ENCODE measurements around the gene TSSK3.

TSSK3 gene

DNA sequence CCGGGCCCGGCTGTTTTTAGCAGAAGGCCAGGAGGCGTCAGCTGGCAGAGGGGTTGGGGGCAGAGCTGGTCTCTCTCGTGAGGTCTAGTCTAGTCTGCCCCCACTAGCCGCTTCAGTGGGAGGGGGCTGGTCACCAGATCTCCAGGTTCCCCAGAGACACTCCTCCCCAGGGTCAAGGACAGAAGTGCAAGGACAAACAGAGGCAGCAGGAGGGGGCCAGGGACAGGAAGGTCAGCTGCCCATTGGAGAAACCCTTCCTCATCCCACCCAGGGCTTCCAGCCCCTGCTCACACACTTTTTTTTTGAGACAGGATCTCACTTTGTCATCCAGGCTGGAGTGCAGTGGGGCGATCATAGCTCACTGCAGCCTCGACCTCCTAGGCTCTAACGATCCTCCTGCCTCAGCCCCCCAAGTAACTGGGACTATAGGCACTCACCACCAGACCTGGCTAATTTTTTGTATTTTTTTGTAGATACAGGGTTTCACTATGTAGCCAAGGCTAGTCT is 10.0 kb upstream of the TSSK3 start:
- H3K27ac ChIP-seq (ENCODE audit: low read length), result no peak overlapping the region
- 0 out of 2 replicates have a peak overlapping the region, but pooled peaks have one; percentile 81 for H2AFZ ChIP-seq (ENCODE audit: low read depth, low read length)
- no peaks in the 10 kb centered on the region for H4K20me1 ChIP-seq (ENCODE audit: insufficient read depth, low read length)
- H3K4me3 ChIP-seq (ENCODE audit: low read depth in 1 of 2, low read length in 2 of 2), result peak overlapping the region in 1 of 2 experiments; percentile 63; a peak in 2 of 4 replicates
- H3K4me2 ChIP-seq (ENCODE audit: insufficient read depth, low read length), result peak overlapping the region; percentile 95
- ATAC-seq (ENCODE audit: insufficient read depth, low read depth) (no peak), DNase-seq (no peak)
- no peaks in the 10 kb centered on the region for H3K9me3 ChIP-seq (ENCODE audit: insufficient read depth, low read length, severe bottlenecking)
- H3K79me2 ChIP-seq (ENCODE audit: insufficient read depth, low read length), result peaks cover 4% of the 10 kb centered on the region
- H3K27me3 ChIP-seq (ENCODE audit: insufficient read depth, low read length, poor library complexity), result no peaks in the 10 kb centered on the region
- H3K36me3 ChIP-seq (ENCODE audit: insufficient read depth, low read length), result no peaks in the 10 kb centered on the region
- TF ChIP-seq, protein P1, sequence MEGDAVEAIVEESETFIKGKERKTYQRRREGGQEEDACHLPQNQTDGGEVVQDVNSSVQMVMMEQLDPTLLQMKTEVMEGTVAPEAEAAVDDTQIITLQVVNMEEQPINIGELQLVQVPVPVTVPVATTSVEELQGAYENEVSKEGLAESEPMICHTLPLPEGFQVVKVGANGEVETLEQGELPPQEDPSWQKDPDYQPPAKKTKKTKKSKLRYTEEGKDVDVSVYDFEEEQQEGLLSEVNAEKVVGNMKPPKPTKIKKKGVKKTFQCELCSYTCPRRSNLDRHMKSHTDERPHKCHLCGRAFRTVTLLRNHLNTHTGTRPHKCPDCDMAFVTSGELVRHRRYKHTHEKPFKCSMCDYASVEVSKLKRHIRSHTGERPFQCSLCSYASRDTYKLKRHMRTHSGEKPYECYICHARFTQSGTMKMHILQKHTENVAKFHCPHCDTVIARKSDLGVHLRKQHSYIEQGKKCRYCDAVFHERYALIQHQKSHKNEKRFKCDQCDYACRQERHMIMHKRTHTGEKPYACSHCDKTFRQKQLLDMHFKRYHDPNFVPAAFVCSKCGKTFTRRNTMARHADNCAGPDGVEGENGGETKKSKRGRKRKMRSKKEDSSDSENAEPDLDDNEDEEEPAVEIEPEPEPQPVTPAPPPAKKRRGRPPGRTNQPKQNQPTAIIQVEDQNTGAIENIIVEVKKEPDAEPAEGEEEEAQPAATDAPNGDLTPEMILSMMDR (IDR thresholded peaks at IDR 0.05; ENCODE audit: borderline replicate concordance, extremely low read depth, low read length, poor library complexity, severe bottlenecking), result no peak
- TF ChIP-seq EZH2 (IDR thresholded peaks at IDR 0.05; ENCODE audit: borderline replicate concordance, low read depth, low read length, severe bottlenecking), result no peak
- peak overlapping the region; percentile 91 for H3K9ac ChIP-seq (ENCODE audit: low read depth, low read length)
- H3K4me1 ChIP-seq (ENCODE audit: insufficient read depth, low read length), result peaks cover 20% of the 10 kb centered on the region

DNA sequence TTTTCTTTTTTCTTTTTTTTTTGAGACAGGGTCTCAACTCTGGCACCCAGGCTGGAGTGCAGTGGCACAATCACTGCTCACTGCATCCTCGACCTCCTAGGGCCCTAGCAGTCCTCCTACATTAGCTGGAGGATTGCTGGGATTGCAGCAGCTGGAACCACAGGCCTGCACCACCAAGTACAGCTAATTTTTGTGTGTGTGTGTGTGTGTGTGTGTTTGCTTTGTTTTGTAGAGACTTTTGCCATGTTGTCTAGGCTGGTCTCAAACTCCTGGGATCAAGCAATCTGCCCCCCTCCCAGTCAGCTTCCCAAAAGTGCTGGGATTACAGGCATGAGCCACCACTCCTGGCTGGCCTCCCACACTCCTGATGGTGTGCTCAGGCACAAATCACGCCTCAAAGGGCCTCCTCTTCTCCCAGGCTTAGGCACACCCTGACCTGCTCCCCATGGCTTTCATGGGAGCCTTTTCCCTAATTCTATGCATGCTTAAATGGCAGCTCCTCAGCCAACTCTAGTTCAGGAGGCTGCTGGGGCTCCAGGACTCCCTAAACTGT is 9.4 kb upstream of the TSSK3 start:
- no peak overlapping the region; the same call in 1 of the 2 replicates for H3K9ac ChIP-seq (ENCODE audit: low read depth, low read length)
- H3K4me3 ChIP-seq (ENCODE audit: low read depth in 1 of 2, low read length in 2 of 2), result no peak overlapping the region
- no peak for ATAC-seq (ENCODE audit: insufficient read depth, low read depth)
- peaks cover 4% of the 10 kb centered on the region for H3K79me2 ChIP-seq (ENCODE audit: insufficient read depth, low read length)
- no peaks in the 10 kb centered on the region for H3K9me3 ChIP-seq (ENCODE audit: insufficient read depth, low read length, severe bottlenecking)
- H3K27ac ChIP-seq (ENCODE audit: low read length), result no peak overlapping the region
- H4K20me1 ChIP-seq (ENCODE audit: insufficient read depth, low read length), result no peaks in the 10 kb centered on the region
- no peaks in the 10 kb centered on the region for H3K36me3 ChIP-seq (ENCODE audit: insufficient read depth, low read length)
- no peak overlapping the region for H3K4me2 ChIP-seq (ENCODE audit: insufficient read depth, low read length)
- H3K27me3 ChIP-seq (ENCODE audit: insufficient read depth, low read length, poor library complexity), result no peaks in the 10 kb centered on the region
- H3K4me1 ChIP-seq (ENCODE audit: insufficient read depth, low read length), result peaks cover 20% of the 10 kb centered on the region
- H2AFZ ChIP-seq (ENCODE audit: low read depth, low read length), result no peak overlapping the region
- no peak for DNase-seq
- TF ChIP-seq, protein P1 (IDR thresholded peaks at IDR 0.05; ENCODE audit: borderline replicate concordance, extremely low read depth, low read length, poor library complexity, severe bottlenecking), result no peak
- no peak for TF ChIP-seq EZH2 (IDR thresholded peaks at IDR 0.05; ENCODE audit: borderline replicate concordance, low read depth, low read length, severe bottlenecking)

DNA sequence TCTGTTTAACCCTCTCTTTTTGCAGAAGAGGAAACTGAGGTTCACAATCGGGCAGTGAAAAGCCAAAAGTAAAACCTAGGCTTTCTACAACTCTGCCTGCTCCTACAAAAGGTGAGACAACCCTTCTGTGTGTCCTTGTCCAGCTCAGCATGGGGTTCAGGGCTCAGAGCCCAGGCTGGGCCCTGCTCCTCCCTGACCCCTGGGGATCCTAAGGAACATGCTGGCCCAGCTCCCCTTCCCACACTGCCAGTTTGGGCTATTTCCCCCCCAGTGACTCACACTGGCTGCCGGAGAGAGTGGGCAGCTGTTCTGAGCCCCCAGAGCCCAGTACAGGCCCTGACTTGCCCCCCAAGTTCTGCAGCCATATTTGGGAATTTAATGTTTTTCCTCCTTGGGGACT is 8.9 kb upstream of the TSSK3 start:
- H3K9me3 ChIP-seq (ENCODE audit: insufficient read depth, low read length, severe bottlenecking), result no peaks in the 10 kb centered on the region
- H3K4me1 ChIP-seq (ENCODE audit: insufficient read depth, low read length), result peaks cover 20% of the 10 kb centered on the region
- no peaks in the 10 kb centered on the region for H4K20me1 ChIP-seq (ENCODE audit: insufficient read depth, low read length)
- DNase-seq (no peak), ATAC-seq (ENCODE audit: insufficient read depth, low read depth) (no peak)
- H3K4me3 ChIP-seq (ENCODE audit: low read depth in 1 of 2, low read length in 2 of 2), result no peak overlapping the region
- H3K27ac ChIP-seq (ENCODE audit: low read length), result no peak overlapping the region
- no peak for TF ChIP-seq EZH2 (IDR thresholded peaks at IDR 0.05; ENCODE audit: borderline replicate concordance, low read depth, low read length, severe bottlenecking)
- TF ChIP-seq, protein P1 (IDR thresholded peaks at IDR 0.05; ENCODE audit: borderline replicate concordance, extremely low read depth, low read length, poor library complexity, severe bottlenecking), result no peak
- H3K4me2 ChIP-seq (ENCODE audit: insufficient read depth, low read length), result no peak overlapping the region
- H3K36me3 ChIP-seq (ENCODE audit: insufficient read depth, low read length), result no peaks in the 10 kb centered on the region
- H3K27me3 ChIP-seq (ENCODE audit: insufficient read depth, low read length, poor library complexity), result no peaks in the 10 kb centered on the region
- H2AFZ ChIP-seq (ENCODE audit: low read depth, low read length), result no peak overlapping the region
- H3K79me2 ChIP-seq (ENCODE audit: insufficient read depth, low read length), result peaks cover 4% of the 10 kb centered on the region
- no peak overlapping the region for H3K9ac ChIP-seq (ENCODE audit: low read depth, low read length)
